ENCODE measurements around the gene PTPRG. TPM values are rescaled to one million over a fixed set of nuclear protein-coding genes. Genes with fewer than 3 reads are reported as not detected.
"Not testable (repeated sequence)": the region's sequence is repeated elsewhere in the genome, so short reads cannot be mapped to it uniquely, and the experiment has no call there.

The PTPRG gene
- total and polyA plus RNA-seq, 2 donors (not counting 3 experiments of a cell fraction or from before 2014, with no cell fraction given), result 8.9 to 39.1 TPM

DNA sequence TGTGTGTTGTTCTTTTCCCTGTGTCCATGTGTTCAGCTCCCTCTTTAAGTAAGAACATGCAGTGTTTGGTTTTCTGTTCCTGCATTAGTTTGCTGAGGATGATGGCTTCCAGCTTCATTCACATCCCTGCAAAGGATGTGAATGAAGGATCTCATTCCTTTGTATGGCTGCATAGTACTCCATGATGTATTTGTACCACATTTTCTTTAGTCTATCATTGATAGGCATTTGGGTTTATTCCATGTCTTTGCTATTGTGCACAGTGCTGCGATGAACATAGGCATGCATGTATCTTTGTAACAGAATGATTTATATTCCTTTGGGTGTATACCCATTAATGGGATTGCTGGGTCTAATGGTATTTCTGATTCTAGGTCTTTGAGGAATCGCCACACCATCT is 199.4 kb downstream of the PTPRG start:
- H3K4me3 ChIP-seq (replicated peaks in 1 of 3; ENCODE audit: insufficient read depth in 1 of 3, low read depth in 1 of 3, low read length in 3 of 3); H3K4me1 ChIP-seq (ENCODE audit: control insufficient read depth, extremely low read depth, insufficient read depth, low read length); BruUV-seq (replicated peaks); H3K27me3 ChIP-seq (ENCODE audit: control insufficient read depth in 2 of 2, insufficient read depth in 2 of 2, low read length in 2 of 2); H3K9me1 ChIP-seq (replicated peaks; ENCODE audit: control insufficient read depth, extremely low read depth, insufficient read depth, low read length); H3K4me2 ChIP-seq (ENCODE audit: insufficient read depth, low read length); dilution Hi-C loops (cut with MboI; ENCODE audit: extremely low pct_ligation_motif_present, low sequenced_read_pairs); H3K9ac ChIP-seq (replicated peaks; ENCODE audit: extremely low read depth, insufficient read depth, low read length); H3K36me3 ChIP-seq (ENCODE audit: control insufficient read depth in 2 of 2, extremely low read depth in 1 of 2, insufficient read depth in 2 of 2, low read length in 2 of 2); H3K79me2 ChIP-seq (ENCODE audit: control insufficient read depth, insufficient read depth, low read length); intact Hi-C loops (cut with micrococcal nuclease); POLR2A ChIA-PET; CTCF ChIA-PET; H3K27ac ChIP-seq (ENCODE audit: insufficient read depth, low read depth, low read length); H3K9me3 ChIP-seq (replicated peaks; ENCODE audit: control insufficient read depth, insufficient read depth, low read length); H4K20me1 ChIP-seq (replicated peaks; ENCODE audit: control insufficient read depth, extremely low read depth, insufficient read depth, low read length); FAIRE-seq; DNase-seq (ENCODE audit: low read depth, low spot score); H2AFZ ChIP-seq (ENCODE audit: low read depth, low read length): not testable (repeated sequence)

- no TSS peak for BruUV-seq (replicated peaks)
- dilution Hi-C loops (cut with MboI; ENCODE audit: extremely low pct_ligation_motif_present, low sequenced_read_pairs), result no loop called here
- CTCF ChIA-PET, result no interaction called here
Observed at GRCh38 chr3:61761694-61762430, 200.5 kb downstream of the PTPRG start.

More at GRCh38 chr3:61761694-61762430, 200.5 kb downstream of the PTPRG start:
- Histone ChIP-seq H3K27me3 (ENCODE audit: control insufficient read depth in 2 of 2, insufficient read depth in 2 of 2, low read length in 2 of 2) (no peaks in the 10 kb centered on the region), H3K4me2 (ENCODE audit: insufficient read depth, low read length) (no peak overlapping the region), H3K9me3 (replicated peaks; ENCODE audit: control insufficient read depth, insufficient read depth, low read length) (no peaks in the 10 kb centered on the region), H3K27ac (ENCODE audit: insufficient read depth, low read depth, low read length) (no peak overlapping the region), H2AFZ (ENCODE audit: low read depth, low read length) (no peak overlapping the region), H3K9ac (replicated peaks; ENCODE audit: extremely low read depth, insufficient read depth, low read length) (no peak overlapping the region), H3K9me1 (replicated peaks; ENCODE audit: control insufficient read depth, extremely low read depth, insufficient read depth, low read length) (no peaks in the 10 kb centered on the region), H4K20me1 (replicated peaks; ENCODE audit: control insufficient read depth, extremely low read depth, insufficient read depth, low read length) (no peaks in the 10 kb centered on the region), H3K4me1 (ENCODE audit: control insufficient read depth, extremely low read depth, insufficient read depth, low read length) (no peaks in the 10 kb centered on the region), H3K79me2 (ENCODE audit: control insufficient read depth, insufficient read depth, low read length) (no peaks in the 10 kb centered on the region), H3K36me3 (ENCODE audit: control insufficient read depth in 2 of 2, extremely low read depth in 1 of 2, insufficient read depth in 2 of 2, low read length in 2 of 2) (no peaks in the 10 kb centered on the region), H3K4me3 (replicated peaks in 1 of 3; ENCODE audit: insufficient read depth in 1 of 3, low read depth in 1 of 3, low read length in 3 of 3) (no peak overlapping the region)
- TF ChIP-seq POLR2A (IDR thresholded peaks at IDR 0.05; ENCODE audit: low read depth, low read length), result no peak
- TF ChIP-seq CTCF (IDR thresholded peaks at IDR 0.05; ENCODE audit: extremely low read depth in 1 of 2, insufficient read depth in 1 of 2, low read depth in 1 of 2, low read length in 2 of 2), result no peak
- no peak for TF ChIP-seq GATA2 (IDR thresholded peaks at IDR 0.05; ENCODE audit: insufficient read depth, insufficient read length, low read depth, low read length)
- TF ChIP-seq FOS (IDR thresholded peaks at IDR 0.05; ENCODE audit: borderline replicate concordance, insufficient read depth, low read length), result no peak
- TF ChIP-seq EZH2 (IDR thresholded peaks at IDR 0.05; ENCODE audit: borderline replicate concordance, low read depth, low read length, severe bottlenecking), result no peak
- TF ChIP-seq, protein P1, sequence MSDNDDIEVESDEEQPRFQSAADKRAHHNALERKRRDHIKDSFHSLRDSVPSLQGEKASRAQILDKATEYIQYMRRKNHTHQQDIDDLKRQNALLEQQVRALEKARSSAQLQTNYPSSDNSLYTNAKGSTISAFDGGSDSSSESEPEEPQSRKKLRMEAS (IDR thresholded peaks at IDR 0.05; ENCODE audit: insufficient read depth, insufficient read length), result no peak
- TF ChIP-seq POLR2AphosphoS5 (IDR thresholded peaks at IDR 0.05; ENCODE audit: insufficient read depth, low read depth, low read length), result no peak
- TF ChIP-seq JUN (IDR thresholded peaks at IDR 0.05; ENCODE audit: borderline replicate concordance, insufficient read depth, insufficient read length, low read depth), result no peak
- no peak for TF ChIP-seq MYC (IDR thresholded peaks at IDR 0.05; ENCODE audit: low read depth, low read length)
- DNase-seq (ENCODE audit: low read depth, low spot score) (no peak), FAIRE-seq (no peak)
- intact Hi-C loops (cut with micrococcal nuclease), result no loop called here
- POLR2A ChIA-PET, result no interaction called here
